HG02981 (cell line): Measurements from ENCODE around the gene GTPBP4.
A peak's percentile ranks its signal among the peaks of the same experiment; 100 is the strongest.

Experiments
- ATAC-seq: cut with Tn5 transposase; IDR thresholded peaks from one replicate; pipeline ENCODE4 v1.9.1; 2021; ENCODE audit warnings: mild to moderate bottlenecking, moderate library complexity; ENCODE audit not compliant: unreplicated experiment

Gene GTPBP4

DNA sequence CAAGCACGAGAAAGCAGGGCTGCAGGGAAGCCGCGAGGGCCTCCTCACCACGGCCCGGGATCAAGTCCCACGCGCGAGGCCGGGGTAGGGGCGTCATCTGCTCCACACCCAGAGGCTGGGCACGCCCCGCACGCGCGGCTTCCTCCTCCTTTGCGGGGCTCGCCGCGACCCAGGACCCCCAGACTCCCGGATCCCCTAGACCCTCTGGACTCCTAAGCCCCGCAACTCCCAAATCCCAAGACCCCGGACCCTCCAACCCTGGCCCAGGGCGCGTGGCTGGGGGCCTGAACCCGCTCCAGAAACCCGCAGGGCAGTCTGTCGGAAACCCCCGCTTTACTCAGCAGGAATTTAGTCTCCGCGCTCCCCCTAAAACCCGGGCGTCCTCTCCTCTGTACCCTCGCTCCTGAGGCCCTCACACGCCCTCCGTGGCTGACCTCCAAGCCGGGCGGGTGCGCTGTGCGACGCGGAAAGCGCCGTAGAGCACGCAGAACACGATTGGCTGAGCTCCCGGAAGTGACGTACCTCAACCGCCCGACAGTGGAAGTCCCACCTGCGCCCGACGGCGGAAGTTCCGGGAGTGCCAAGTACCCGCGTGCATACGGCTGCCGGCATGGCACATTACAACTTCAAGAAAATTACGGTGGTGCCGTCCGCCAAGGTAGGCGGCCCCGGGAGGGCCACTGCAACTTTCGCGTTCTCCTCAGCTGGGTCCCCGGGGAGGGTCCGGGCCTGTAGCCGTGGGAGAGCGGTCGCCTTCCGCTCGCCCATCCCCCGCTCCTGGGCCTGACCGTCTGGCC lies at the start of gene GTPBP4:
Gene GTPBP4, plus strand, starts transcription at position 565 of the 797 bp plus-strand sequence. Its CDS starts 46 bp downstream, at position 611.
- ATAC-seq = peak; percentile 93

DNA sequence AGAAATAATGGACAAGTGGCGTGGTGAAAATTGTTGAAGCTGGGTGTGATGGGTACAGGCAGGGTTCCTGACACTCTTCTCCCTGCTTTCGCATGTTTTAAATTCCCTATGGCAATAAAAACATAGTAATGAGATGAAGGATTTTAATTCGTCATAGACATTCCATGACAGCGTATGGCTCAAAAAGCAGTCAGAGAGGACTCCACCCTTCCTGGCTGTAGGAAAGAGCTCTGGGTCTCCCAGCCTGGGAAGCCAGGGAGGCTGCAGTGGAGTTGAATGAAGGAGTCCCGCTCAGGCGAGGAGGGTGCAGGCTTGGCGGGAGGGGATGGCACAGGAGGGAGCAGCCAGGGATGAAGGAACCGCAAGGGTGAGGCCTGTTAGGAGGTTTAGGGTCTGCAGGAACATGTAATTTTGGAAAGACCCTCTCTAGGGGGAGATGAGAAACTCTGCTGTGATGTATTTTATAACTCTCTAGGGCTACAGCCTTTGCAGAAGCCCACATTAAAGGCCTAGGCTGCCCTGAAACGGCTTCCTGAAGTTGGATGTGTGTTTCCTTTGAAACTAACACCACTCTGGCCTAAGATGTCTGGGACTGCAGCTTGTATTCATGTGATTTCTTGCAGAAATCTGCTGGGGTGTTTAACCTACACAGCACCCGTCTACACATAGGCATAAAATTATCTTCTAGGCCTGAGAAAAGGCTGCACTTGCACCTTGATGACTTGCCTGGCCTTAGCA lies 49.1 kb upstream of the GTPBP4 start:
- ATAC-seq = no peak

DNA sequence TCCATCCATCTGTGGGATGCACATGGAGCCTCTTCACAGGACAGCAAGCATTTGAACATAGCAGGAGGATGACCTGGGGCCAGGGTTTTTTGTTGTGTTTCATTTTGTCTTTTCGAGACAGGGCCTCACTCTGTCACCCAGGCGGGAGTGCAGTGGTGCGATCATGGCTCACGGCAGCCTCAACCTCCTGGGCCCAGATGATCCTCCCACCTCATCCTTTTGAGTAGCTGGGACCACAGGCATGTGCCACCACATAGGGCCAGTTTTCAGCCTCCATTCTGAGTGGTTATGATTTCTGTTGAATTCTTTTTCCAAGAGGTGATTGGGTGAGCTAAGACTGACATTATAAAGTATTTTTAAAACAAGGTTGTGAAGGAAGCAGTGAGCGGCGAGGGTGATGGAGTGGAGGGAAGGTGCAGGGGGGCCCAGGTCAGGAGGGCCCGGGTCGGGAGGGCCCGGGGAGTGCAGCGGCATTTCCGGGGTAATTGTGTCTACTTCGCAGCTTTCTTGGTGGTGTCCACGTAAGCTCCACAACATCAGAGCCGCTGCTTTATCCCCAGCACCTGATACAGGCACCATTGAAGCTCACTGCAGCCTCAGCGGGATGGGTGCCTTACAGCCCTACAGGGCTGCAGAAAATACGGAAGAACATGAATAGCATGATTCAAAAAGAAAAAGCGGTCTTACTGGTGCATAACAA lies 44.8 kb upstream of the GTPBP4 start:
- peak; percentile 46 for ATAC-seq

GRCh38 chr10:944034-944831 lies 44.0 kb upstream of the GTPBP4 start:
- ATAC-seq = peak; percentile 12

DNA sequence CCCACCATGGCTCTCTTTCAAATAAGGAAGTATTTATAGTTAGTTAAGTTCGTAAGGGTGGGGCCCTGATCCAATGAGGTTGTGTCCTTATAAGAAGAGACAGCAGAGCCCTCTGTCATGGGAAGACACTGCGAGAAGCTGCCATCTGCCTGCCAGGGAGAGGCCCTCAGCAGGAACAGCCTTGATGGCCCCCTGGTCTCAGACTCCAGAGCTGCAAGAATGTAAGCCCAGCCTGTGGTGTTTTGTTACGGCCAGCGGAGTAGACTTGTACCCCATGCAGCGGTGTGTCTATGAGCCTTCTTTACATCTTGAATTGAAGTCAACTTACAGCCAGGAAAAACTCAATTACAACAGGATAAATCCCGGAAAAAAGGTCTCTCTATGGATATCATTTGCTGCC lies 42.5 kb upstream of the GTPBP4 start:
- ATAC-seq = no peak

GRCh38 chr10:947051-947450 lies 41.2 kb upstream of the GTPBP4 start:
- ATAC-seq = no peak

DNA sequence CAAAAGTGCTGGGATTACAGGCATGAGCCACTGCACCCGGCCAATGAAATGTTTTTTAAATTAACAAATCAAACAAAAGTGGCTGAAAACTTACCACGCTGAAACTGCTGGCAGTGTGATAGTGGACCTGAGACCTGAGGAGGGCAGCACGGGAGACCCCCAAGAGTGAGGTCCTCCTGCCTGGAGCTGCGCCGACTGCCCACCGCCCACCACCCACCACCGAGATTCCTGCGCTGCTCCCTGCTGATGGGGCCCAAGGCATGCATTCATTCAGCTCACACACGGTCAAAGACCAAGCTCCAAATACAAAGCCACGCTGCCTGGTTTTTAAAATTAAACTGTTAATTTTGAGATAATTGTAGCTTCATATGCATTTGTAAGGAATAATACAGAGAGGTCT lies 40.4 kb upstream of the GTPBP4 start:
- no peak for ATAC-seq

GRCh38 chr10:948347-948746 lies 39.9 kb upstream of the GTPBP4 start:
- ATAC-seq = no peak

DNA sequence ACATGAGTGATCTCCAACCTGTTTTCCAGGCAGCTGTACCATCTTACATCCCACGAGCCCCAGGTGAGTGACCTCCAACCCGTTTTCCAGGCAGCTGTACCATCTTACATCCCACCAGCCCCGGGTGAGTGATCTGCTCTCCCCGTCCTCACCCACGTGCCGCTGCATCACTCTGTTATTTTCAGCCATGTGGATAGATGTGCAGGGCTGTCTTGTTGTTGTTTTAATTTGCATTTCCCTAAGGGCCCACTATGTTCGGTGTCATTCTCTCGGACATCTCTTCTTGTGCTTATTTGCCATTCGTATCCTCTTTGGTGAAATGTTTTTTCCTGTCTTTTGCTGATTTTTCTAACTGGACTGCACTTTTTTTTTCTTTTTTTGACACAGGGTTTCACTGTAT lies 38.8 kb upstream of the GTPBP4 start:
- ATAC-seq = no peak

- ATAC-seq = no peak
Observed at GRCh38 chr10:953836-954235, 34.4 kb upstream of the GTPBP4 start.

DNA sequence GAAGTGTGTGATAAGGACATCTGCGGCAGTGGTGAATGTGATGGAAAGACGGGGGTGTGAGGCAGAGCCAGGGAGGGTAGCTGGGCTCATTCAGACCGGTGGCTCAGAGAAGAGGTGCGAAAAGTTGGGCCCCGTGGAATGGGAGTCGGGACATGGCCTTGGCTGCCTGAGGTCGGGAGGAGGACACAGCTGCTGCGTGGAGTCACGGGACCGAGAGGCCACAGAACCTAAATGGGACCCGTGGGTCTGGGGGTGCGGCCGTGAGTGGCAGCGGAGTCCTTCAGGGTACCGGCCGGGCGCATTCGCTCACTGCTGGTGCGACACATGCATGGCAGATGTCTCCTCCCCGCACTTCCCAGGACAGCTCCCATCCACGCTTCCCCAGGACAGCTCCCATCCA lies 33.8 kb upstream of the GTPBP4 start:
- no peak for ATAC-seq

DNA sequence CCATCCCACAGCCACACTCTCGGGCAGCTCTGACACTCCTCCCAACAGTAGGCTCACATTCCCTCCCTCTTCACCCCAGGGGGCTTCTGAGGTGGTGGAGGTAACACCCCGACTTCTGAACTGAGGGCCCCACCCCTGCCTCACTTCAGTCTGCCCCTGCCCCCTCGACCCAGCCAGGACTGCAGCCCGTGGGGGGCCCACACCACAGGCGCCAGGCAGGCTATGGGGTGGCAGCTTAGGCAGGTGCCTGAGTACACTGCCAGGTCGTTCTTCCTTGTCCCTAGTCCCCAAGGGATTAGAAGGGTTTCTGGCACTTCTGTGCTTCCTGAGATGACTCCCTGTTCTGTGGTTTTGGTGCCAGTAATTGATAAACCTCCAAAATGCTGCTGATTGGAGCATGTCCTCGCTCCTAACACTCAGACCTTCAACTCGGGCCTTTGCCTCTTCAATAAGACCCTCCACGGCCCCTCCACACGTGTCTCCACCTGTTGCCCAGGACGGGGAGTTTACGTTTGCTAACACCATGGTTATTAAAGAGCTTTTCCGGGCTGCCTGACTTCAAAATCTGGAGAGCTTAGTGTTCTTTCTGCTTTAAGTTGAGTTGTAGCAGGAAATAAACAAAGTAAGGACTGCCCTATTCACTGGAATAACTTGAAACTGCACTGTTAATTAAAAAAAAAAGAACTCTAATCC lies 33.0 kb upstream of the GTPBP4 start:
- no peak for ATAC-seq

GRCh38 chr10:955820-956217 lies 32.4 kb upstream of the GTPBP4 start:
- no peak for ATAC-seq

DNA sequence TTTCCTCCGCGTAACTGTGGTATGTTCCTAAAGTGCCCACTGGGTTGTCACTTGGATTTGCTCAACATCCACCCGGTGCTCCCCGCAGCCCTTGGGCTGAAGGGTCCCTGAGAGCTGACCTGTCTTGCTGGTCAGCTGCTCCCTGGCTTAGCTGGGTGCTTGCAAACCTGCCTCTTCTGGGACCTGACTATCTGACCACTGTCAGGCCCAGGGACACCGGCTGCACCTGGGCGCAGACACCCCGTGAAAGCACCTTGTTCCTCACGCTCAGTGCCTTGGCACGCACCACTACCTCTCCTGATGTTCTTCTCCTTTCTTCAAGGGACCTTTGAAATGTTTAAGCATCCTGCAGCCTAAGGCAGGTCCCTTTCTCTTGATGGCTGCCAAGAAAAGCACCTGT lies 30.1 kb upstream of the GTPBP4 start:
- ATAC-seq = no peak

- ATAC-seq = no peak
Observed at GRCh38 chr10:958856-959255, 29.4 kb upstream of the GTPBP4 start.

DNA sequence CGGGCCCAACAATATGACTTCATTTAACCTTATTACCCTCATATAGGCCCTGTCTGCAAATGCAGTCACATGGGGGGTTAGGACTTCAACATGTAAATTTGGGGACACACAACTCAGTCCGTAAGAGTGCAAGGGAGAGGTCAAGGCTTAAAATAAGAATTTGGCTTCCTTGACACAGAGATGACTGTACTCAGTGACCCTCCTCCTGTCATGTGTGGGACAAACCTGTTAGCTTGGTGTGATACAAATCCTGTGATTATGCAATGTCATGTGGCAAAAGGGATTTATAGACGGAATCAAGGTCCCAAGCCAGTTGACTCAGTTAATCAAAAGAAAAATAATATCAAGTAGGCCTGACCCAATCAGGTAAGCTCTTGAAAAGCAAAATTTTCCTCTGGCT lies 25.9 kb upstream of the GTPBP4 start:
- no peak for ATAC-seq

- ATAC-seq = no peak
Observed at GRCh38 chr10:963186-963585, 25.0 kb upstream of the GTPBP4 start.

GRCh38 chr10:963655-964054 lies 24.6 kb upstream of the GTPBP4 start:
- no peak for ATAC-seq

- no peak for ATAC-seq
Observed at GRCh38 chr10:964321-964987, 23.8 kb upstream of the GTPBP4 start.

- no peak for ATAC-seq
Observed at GRCh38 chr10:964988-965417, 23.2 kb upstream of the GTPBP4 start.
